Liver (tissue), 9 donors: Measurements from ENCODE around the gene FAN1. TPM values are rescaled to one million over a fixed set of nuclear protein-coding genes. Genes with fewer than 3 reads are reported as not detected.

ENCODE experiments used
- DNase-seq: peaks from one replicate; pipeline ENCODE4 v3.0.0-alpha.2; 2017; ENCODE audit warnings: low spot score
- H3K27ac ChIP-seq, 2 donors: one replicate each; pipeline ENCODE4 v1.7.0; 2013; ENCODE audit warnings: inconsistent platforms in 2 of 2, low read length in 2 of 2, control low read depth in 1 of 2, low read depth in 1 of 2, mild to moderate bottlenecking in 1 of 2
- H3K27me3 ChIP-seq, 4 donors: one replicate each; pipeline versions ENCODE4 v1.6.1 to v1.7.0; 2013; ENCODE audit warnings: low read length in 3 of 4, inconsistent platforms in 1 of 4, mild to moderate bottlenecking in 1 of 4, moderate library complexity in 1 of 4; ENCODE audit not compliant: control insufficient read depth in 4 of 4, insufficient read depth in 4 of 4
- H3K36me3 ChIP-seq, 4 donors: one replicate each; pipeline versions ENCODE4 v1.6.1 to v1.7.0; 2013; ENCODE audit warnings: low read length in 3 of 4, mild to moderate bottlenecking in 3 of 4, low read depth in 1 of 4, moderate library complexity in 1 of 4; ENCODE audit not compliant: control insufficient read depth in 4 of 4, insufficient read depth in 3 of 4
- H3K4me1 ChIP-seq, 4 donors: one replicate each; pipeline versions ENCODE4 v1.6.1 to v1.7.0; 2013; ENCODE audit warnings: low read length in 3 of 4, mild to moderate bottlenecking in 3 of 4, moderate library complexity in 1 of 4; ENCODE audit not compliant: control insufficient read depth in 4 of 4, insufficient read depth in 4 of 4
- H3K4me3 ChIP-seq, 3 donors: one replicate each; pipeline versions ENCODE4 v1.6.1 to v1.7.0; 2013; ENCODE audit warnings: low read length in 3 of 3, control low read depth in 1 of 3, low read depth in 1 of 3, mild to moderate bottlenecking in 1 of 3
- H3K9ac ChIP-seq, 2 donors: one replicate each; pipeline ENCODE4 v1.7.0; 2013; ENCODE audit warnings: low read length in 2 of 2, mild to moderate bottlenecking in 2 of 2, moderate library complexity in 2 of 2, control low read depth in 1 of 2, low read depth in 1 of 2
- H3K9me3 ChIP-seq, 4 donors: one replicate each; pipeline versions ENCODE4 v1.6.1 to v1.7.0; 2013; ENCODE audit warnings: low read length in 3 of 4; ENCODE audit not compliant: control insufficient read depth in 4 of 4
- ATF3 ChIP-seq: IDR thresholded peaks from 2 replicates; pipeline ENCODE4 v1.6.1; 2016; ENCODE audit warnings: antibody characterized with exemption
- CTCF ChIP-seq: fragments of 150-350 bp; IDR thresholded peaks from 2 replicates; pipeline ENCODE4 v1.5.1; 2017; ENCODE audit warnings: improper control_type of control experiment, low read depth, low read length; ENCODE audit not compliant: missing input control
- EGR1 ChIP-seq, 2 donors: IDR thresholded peaks; 2 replicates each; pipeline ENCODE4 v1.6.1; 2016 to 2018; ENCODE audit warnings: antibody characterized with exemption in 2 of 2, low read depth in 2 of 2
- FOXA1 ChIP-seq: IDR thresholded peaks from 2 replicates; pipeline ENCODE4 v1.6.1; 2016; ENCODE audit warnings: antibody characterized with exemption
- GABPA ChIP-seq, 2 donors: IDR thresholded peaks in 1 of 2; conservative IDR thresholded peaks in 1 of 2; 2 replicates each; pipeline ENCODE4 v1.6.1; 2016; ENCODE audit warnings: antibody characterized with exemption in 2 of 2, mild to moderate bottlenecking in 1 of 2, moderate library complexity in 1 of 2
- HNF4A ChIP-seq, 2 donors: conservative IDR thresholded peaks; 2 replicates each; pipeline ENCODE4 v1.6.1; 2016; ENCODE audit warnings: antibody characterized with exemption in 2 of 2, mild to moderate bottlenecking in 2 of 2
- HNF4G ChIP-seq: IDR thresholded peaks from 2 replicates; pipeline ENCODE4 v1.6.1; 2016; ENCODE audit warnings: antibody characterized with exemption
- JUND ChIP-seq, 2 donors: IDR thresholded peaks; 2 replicates each; pipeline ENCODE4 v1.6.1; 2016; ENCODE audit warnings: antibody characterized with exemption in 2 of 2
- MAX ChIP-seq: IDR thresholded peaks from 2 replicates; pipeline ENCODE4 v1.6.1; 2016; ENCODE audit warnings: antibody characterized with exemption
- NR2F2 ChIP-seq: IDR thresholded peaks from 2 replicates; pipeline ENCODE4 v1.6.1; 2016; ENCODE audit warnings: antibody characterized with exemption
- RAD21 ChIP-seq, 2 donors: IDR thresholded peaks; 2 replicates each; pipeline ENCODE4 v1.6.1; 2016; ENCODE audit warnings: antibody characterized with exemption in 2 of 2, mild to moderate bottlenecking in 2 of 2
- REST ChIP-seq: IDR thresholded peaks from 2 replicates; pipeline ENCODE4 v1.6.1; 2016; ENCODE audit warnings: antibody characterized with exemption, mild to moderate bottlenecking
- RXRA ChIP-seq, 2 donors: IDR thresholded peaks; 2 replicates each; pipeline ENCODE4 v1.6.1; 2017 to 2018; ENCODE audit warnings: antibody characterized with exemption in 2 of 2, mild to moderate bottlenecking in 1 of 2
- SP1 ChIP-seq: IDR thresholded peaks from 2 replicates; pipeline ENCODE4 v1.6.1; 2018; ENCODE audit warnings: antibody characterized with exemption, mild to moderate bottlenecking
- TAF1 ChIP-seq: conservative IDR thresholded peaks from 2 replicates; pipeline ENCODE4 v1.6.1; 2016; ENCODE audit warnings: antibody characterized with exemption, mild to moderate bottlenecking
- YY1 ChIP-seq: IDR thresholded peaks from 2 replicates; pipeline ENCODE4 v1.6.1; 2016; ENCODE audit warnings: antibody characterized with exemption, mild to moderate bottlenecking
- ZBTB33 ChIP-seq: IDR thresholded peaks from 2 replicates; pipeline ENCODE4 v1.6.1; 2016; ENCODE audit warnings: antibody characterized with exemption
- WGBS: extraction: QIAGEN DNeasy Blood & Tissue Kit; methylation state at CpG from one replicate; pipeline ENCODE4 v1.1.7; 2013; 5-methylcytosine and 5-hydroxymethylcytosine counted together
- polyA plus RNA-seq, 2 donors: library from polyadenylated mRNA; stranded (reverse) in 1 of 2; unstranded in 1 of 2; fragments of 200-250 nt in 1 of 2; fragments of >200 nt in 1 of 2; fragmentation: Nextera tagmentation in 1 of 2; extraction: Ambion mirVana in 1 of 2; gene quantifications; one replicate each; pipeline versions ENCODE4 v1.2.1 to v1.2.3, GENCODE V29; 2013 to 2015
- total RNA-seq, 2 donors: library from RNA; depleted of rRNA; stranded (reverse); fragments of >200 nt; gene quantifications; one replicate each; pipeline ENCODE4 v1.2.3, GENCODE V29; 2014
- donor health status: healthy.
- donor health status: healthy.
- donor health status: healthy.
- donor health status: healthy.
- donor health status: healthy.

FAN1 gene
- total and polyA plus RNA-seq, 4 donors = 5.2 to 17.1 (median 7.5) TPM

GRCh38 chr15:30919877-30920550, 16.3 kb downstream of the FAN1 start:
- Histone ChIP-seq H3K4me1 (peaks cover 0 to 5% (median 2%) of the 10 kb centered on the region in 4 donors), H3K36me3 (peaks cover 13 to 64% (median 45%) of the 10 kb centered on the region in 4 donors), H3K9ac (no peak overlapping the region), H3K9me3 (no peaks in the 10 kb centered on the region), H3K27me3 (no peaks in the 10 kb centered on the region), H3K4me3 (no peak overlapping the region), H3K27ac (no peak overlapping the region)
- DNase-seq = no peak
- TF ChIP-seq NR2F2 = no peak
- TF ChIP-seq EGR1 (IDR thresholded peaks at IDR 0.05; ENCODE audit: low read depth in 2 of 2) = no peak
- TF ChIP-seq HNF4G = no peak
- no peak for TF ChIP-seq SP1
- no peak for TF ChIP-seq ATF3
- TF ChIP-seq JUND (IDR thresholded peaks at IDR 0.05) = no peak
- TF ChIP-seq REST = no peak
- no peak for TF ChIP-seq FOXA1
- TF ChIP-seq MAX = no peak
- no peak for TF ChIP-seq YY1
- TF ChIP-seq TAF1 = no peak
- TF ChIP-seq GABPA (IDR thresholded peaks at IDR 0.05 in 1 of 2, conservative IDR thresholded peaks at IDR 0.05 in 1 of 2) = no peak
- TF ChIP-seq CTCF = no peak
- no peak for TF ChIP-seq RXRA (IDR thresholded peaks at IDR 0.05)
- TF ChIP-seq ZBTB33 = no peak
- TF ChIP-seq HNF4A (conservative IDR thresholded peaks at IDR 0.05) = no peak
- no peak for TF ChIP-seq RAD21 (IDR thresholded peaks at IDR 0.05)
- WGBS = 92% methylated on average over 5 of the region's 5 CpGs
